ENCODE results near the gene PAQR7.

Gene PAQR7, protein sequence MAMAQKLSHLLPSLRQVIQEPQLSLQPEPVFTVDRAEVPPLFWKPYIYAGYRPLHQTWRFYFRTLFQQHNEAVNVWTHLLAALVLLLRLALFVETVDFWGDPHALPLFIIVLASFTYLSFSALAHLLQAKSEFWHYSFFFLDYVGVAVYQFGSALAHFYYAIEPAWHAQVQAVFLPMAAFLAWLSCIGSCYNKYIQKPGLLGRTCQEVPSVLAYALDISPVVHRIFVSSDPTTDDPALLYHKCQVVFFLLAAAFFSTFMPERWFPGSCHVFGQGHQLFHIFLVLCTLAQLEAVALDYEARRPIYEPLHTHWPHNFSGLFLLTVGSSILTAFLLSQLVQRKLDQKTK

DNA sequence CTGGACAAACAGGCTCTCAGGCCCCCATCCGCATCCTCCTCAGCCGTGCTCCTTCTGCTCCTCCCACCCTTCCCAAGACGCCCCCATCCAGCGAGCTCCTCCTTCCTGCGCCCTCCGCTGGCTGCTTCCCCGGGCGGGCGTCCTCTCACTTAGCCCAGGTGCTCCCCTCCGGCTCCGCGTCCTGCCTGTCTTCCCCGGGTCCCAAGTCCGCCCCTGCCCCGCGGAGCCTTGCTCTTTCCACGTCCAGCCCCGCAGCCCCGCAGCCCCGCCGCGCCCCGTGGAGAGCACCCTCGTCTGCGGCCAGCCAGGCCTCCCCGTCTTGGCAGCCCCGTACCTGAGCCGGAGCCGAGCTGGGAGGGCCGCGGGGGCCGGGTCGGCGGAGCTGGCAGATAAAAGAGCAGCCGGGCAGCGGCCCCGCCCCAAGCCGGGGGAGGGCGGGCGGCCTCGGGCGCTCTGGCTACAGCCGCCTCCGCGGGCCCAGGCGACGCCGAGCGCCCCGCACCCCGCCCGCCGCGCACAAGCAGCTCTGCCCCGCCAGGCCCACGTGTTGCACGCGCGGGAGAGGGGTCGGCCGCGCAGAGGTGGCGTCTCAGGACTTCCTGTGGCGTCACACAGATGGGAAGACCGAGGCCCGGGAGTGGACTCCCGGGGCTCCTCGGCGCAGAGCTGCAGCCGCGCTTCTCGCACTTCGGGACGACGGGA, at the start of gene PAQR7:
Gene PAQR7 (minus strand): TSS at position 555 of the 702 bp plus-strand sequence. CDS start 11,869 bp downstream, outside the sequence.
- DNase-seq (ENCODE audit: low read depth) = peak; percentile 42

DNA sequence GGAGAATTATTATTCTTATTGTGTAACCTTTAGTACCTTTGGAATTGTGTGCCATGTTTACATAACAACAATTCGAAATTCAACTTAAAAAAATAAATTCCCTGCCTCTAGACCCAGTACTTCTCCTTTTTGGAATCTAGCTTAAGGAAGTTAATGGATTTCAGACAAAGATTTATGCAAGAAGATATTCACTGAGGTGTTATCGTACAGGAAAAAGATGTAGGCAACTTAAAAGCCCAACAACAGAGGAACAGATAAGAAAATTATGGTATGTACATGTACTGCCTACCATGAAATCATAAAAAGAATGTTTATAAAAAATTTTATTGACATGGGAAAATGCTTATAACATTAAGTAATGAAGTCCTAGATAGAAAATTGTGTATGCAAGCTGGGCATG, 48.9 kb upstream of the PAQR7 start:
- DNase-seq (ENCODE audit: low read depth) = no peak

DNA sequence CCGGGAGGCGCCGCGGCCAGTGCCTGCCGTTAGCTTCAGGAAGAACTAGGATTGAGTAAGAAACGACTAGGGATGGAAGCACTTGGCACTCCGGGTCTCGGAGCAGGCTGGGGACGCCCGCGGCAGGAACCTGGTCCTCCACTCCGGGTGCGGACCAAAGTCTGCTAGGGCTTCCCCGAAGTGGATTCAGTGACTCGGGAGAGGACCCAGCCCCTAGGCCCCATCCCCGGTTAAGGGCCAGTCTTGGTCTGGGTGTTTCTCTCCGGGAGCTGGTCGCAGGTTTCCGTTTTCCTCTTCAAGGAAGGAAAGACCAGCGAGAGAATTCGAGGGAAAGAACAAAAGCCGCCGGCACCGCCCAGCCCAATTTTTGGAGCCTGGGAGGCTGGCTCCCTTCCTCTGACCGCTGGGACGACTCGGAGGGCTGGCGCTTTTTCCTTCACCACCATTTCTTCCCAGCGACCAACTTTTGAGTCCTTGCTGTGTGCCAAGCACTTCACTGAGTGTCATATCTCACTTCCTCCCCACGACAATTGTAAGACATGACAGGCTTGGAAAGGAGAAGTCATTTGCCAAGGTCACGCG, 47.6 kb upstream of the PAQR7 start:
- DNase-seq (ENCODE audit: low read depth) = peak; percentile 3

DNA sequence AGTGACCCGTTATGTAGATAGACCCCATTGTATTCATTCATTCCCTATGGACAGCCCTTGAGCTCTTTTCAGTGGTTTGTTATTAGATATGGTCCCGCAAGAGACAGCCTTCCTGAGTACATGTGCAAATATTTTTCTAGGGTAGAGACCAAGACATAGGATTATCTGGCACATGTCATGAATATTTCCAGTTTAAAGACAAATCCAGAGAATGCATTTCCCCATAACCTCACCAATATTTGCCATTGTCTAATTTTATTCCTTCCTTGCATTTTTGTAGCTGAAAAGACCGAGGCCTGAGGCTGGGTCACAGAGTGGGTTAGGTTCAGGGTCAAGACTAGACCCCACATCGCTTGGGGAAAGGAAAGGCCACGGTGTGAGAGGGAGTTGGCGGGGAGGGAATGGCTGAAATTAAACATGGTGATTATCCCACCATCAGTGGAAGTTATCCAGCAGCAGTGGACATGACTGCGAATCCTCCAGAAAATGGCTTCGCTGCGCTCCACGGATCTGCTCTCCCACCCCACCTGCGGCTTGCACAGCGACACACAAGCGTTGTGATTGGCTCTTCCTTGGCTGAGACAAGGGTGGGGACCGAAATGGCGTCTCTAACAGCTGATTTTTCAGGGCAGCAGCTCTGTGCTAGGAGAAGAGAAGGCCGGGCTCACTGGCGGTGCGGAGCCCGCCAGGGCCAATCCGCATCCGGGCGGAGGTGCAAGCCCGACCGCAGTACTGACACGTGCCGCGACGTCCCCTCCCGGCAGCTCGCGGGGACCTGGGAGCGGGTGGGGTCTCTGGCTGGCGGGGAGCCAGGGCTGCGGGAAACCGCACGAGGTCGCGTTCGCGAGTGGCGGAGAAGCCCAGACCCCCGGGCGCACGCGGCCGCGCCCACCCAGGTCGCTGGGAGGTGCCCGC, 46.8 kb upstream of the PAQR7 start:
- peak; percentile 3 for DNase-seq (ENCODE audit: low read depth)

DNA sequence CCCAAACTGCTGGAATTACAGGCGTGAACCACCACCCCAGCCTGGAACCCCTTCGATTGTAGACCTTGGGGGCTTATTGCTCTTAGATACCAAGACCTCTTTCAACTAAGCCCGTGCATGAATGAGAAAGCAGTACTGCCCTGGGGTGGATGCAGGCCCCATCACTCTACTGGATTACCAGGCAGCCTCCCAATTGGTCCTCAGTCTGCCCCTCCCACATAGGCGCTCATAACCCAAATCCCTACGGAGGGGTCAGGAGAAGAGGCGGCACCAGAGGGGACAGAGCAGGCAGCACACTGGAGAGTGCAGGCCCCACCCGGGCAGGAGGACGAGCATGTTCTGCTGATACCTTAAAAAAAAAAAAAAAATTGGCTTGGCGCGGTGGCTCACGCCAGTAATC, 43.1 kb upstream of the PAQR7 start:
- DNase-seq (ENCODE audit: low read depth) = no peak

DNA sequence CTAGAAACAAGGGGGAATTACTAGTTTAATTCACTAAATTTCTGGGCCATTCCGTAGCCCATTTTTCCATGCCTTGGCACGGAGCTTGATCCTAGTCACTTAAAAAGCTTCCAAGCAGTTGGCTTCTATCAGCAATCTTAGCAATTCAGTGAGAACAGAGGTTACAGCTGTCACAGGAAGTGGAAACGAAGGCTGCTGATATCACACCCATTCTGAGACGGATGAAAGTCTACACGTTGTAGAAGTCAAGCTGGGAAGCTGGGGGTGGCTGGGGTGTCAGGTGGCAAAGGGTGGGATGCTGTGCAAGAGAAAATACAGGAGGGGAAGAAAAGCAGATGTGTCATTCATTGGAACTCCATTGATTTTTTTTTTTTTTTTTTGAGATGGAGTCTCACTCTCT, 42.5 kb upstream of the PAQR7 start:
- no peak for DNase-seq (ENCODE audit: low read depth)

DNA sequence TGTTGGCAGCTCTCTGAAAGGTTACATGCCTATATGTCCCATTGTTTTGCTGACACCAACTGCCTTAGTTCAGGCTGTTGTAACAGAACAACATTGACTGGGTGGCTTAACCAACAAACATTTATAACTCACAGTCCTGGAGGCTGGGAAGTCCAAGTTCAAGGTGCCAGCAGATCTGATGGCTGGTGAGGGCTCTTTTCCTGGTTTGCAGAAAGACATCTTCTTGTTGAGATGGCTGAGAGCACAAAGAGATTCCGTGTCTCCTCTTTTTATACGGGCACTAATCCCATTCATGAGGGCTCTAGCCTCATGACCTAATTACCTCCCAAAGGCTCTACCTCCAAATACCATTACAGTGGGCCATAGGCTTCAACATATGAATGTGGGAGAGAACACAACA, 41.0 kb upstream of the PAQR7 start:
- DNase-seq (ENCODE audit: low read depth) = no peak

DNA sequence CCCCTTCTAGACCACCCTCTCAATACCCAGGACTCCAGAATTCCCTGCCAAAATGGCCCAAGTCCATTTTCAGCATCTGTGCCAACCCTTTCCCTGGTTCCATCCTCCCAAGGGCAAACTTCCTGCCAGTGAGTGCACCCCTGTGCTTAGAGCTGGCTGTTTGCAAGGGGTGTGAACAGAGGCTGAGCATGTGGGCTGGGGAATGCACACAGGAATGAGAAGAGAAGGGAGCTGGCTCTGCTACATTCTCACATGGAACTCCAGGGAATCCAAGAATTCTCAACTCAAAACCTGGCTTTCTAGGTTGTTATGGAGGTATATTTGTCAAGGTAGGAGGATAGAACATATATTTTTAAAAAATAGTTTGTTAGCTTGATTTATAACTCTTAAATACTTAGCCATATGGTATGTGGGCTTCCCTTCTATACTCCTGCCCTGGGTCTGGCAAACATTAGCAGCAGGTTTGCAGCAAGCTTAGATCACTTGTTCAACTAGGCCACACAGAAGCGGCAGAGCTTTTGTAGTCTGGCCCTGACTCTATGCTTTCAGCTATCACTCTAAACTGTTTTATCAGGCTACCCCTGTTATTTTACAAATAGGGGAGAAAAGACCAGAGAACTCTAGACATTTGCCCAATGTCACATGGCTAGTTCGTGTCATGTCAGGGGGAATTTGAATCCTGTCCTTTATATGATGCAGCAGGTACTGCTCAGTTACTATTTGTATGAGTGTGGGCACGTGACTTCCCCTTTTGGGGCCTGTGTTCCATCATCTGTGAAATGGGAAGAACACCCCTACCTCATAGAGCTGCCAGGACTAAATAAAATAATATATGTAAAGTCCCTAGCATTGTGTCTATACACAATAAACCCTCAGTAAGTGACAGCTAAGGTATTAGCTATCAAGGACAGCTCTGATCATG, 38.8 kb upstream of the PAQR7 start:
- DNase-seq (ENCODE audit: low read depth) = no peak

DNA sequence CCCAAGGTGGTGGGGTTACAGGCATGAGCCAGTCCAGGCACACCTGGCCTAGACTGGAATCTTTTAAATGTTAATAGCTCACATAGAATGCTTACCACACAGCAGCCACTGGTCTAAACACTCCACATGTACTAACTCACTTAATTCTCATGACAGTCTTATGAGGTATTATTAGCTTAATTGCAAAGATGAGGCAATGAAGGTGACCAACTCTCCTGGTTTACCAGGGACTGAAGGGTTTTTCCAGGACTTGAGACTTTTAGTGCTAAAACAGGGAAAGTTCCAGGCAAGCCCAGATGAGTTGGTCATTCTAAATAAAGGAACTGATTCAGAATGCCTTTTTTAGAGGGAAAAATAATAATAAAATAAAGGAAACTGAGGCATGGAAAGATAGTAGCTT, 37.7 kb upstream of the PAQR7 start:
- no peak for DNase-seq (ENCODE audit: low read depth)

DNA sequence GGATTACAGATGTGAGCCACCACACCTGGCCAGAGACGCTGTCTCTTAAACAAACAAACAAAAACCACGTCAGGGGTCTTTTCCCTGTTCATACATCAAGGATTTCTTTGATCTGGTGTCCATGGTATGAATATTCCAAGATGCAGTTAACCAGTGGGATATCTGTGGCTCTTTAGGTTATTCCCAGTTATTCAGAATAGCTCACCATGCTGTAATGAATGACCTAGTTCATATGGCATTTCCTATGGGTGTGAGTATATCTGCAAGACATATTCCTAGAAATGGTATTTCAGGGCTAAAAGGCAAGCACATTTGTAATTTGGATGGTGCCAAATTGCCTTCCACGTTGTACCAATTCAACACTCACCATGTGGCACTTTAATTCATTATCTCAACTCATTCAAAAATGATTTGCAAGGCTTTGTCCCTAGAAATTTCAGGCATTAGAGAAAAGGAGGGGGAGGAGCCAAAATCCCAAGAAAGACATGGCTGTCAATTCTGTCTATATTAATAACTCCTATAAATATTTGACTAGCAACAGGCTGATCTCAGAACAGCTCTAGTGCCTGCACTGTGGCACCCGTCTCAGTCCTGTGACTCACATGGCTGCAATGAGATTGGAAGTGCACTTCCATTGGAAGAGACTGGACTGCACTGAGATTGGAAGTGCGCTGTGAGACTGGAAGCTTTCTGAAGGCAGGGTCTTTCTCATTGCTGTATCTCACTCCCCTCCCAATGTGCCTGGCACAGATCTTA, 36.7 kb upstream of the PAQR7 start:
- DNase-seq (ENCODE audit: low read depth) = no peak

DNA sequence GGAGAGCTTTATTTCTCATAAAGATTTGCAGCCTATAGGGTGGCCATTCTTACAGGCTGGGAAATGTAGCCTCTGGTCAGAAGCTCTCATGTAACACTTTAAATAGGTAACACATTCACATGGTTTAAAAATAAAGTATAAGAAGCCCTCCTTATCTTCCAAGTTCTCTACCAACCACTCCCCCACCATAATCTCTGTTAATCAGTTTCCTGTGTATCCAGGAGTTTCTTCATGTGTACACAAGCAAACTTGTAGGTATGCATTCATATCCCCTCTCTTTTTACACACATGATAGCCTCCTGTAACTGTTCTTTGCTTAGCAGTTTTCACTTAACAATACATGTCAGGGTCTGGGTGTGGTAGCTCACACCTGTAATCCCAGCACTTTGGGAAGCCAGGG, 35.7 kb upstream of the PAQR7 start:
- no peak for DNase-seq (ENCODE audit: low read depth)

DNA sequence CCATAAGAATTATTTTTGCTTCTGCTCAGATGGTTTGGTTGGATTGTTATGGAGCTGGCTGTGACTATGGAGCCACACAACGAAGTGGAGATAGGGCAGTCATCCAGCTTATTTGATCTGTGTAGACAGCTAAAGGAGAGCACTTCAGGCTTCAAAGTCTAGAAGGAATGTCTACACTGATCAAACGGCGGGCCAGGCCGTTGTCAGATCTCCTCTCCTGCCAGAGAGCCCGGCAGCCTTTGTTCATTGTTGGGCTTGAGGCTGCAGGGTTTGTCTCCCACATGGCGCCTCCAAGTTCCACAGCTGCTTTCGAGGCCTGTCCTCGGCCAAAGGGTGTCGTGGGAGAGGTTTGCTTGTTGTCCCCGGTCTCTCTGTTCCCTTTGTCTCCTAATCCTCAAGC, 33.5 kb upstream of the PAQR7 start:
- DNase-seq (ENCODE audit: low read depth) = no peak

DNA sequence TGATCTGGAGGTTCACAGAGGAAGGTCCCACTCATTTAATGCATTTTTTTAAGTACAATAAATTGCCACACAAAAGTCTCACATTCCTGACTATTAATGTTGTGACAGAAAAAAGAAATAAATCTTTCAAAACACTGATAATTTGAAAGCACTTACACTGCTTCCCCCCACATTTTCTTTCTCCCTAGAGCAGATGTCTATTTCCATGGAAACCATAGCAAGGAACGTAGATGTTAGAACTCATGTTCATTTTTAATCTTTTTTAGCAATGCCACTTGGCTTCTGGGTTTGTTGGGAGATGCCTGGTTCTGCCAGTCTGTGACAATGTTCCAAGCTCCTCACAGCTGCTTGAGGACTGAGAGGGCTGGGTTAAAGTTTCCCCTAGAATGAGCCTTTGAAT, 32.7 kb upstream of the PAQR7 start:
- DNase-seq (ENCODE audit: low read depth) = no peak

DNA sequence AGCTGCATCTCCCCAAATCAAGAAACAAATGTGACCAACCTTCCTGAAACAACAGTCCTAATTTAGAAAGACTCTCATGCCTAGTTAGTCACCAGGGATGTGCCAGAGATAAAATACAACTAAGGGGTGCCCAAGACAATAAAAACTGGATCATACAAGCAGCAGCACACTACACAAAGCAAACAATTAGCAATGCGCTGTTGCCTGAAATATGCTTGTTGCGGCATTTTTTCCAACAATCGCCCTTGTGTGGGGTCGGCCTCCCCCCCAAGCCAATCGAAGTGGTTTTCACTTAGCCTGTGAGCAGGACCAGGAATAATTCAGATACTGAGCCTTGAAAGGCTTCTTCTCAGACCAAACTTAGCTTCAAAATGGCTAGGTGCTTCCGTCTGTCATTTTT, 32.1 kb upstream of the PAQR7 start:
- DNase-seq (ENCODE audit: low read depth) = no peak

DNA sequence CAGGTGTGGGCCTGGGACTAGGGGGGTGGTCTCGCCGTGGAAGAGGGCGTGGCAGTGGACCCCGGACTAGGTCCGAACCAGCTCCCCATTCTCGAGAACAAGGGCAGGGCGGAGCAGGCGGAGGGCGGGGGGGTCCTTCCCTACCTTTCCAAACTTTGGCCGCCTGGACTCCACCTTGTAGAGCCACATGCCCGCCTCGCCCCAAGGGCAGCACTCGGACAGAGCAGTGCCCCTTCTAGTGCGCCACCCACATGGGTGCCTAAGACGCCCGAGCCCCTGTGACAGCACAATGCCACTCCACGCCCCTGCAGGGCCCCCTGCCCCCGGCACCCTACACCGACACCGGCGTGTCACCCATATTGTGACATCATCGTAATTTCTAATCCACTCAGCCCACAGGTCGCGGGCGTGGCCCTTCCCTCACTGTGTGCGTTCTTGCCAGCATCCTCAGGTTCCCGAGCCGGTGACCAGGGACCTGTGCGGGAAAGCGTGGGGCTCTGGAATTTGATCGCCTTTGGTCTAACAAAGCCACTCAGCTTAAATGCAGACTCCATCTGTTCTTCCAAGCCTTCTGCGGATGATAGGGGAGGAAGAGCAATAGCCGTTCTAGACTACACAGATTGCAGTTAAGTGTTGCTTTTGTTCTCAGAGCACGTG, 31.3 kb upstream of the PAQR7 start:
- DNase-seq (ENCODE audit: low read depth) = peak; percentile 18

DNA sequence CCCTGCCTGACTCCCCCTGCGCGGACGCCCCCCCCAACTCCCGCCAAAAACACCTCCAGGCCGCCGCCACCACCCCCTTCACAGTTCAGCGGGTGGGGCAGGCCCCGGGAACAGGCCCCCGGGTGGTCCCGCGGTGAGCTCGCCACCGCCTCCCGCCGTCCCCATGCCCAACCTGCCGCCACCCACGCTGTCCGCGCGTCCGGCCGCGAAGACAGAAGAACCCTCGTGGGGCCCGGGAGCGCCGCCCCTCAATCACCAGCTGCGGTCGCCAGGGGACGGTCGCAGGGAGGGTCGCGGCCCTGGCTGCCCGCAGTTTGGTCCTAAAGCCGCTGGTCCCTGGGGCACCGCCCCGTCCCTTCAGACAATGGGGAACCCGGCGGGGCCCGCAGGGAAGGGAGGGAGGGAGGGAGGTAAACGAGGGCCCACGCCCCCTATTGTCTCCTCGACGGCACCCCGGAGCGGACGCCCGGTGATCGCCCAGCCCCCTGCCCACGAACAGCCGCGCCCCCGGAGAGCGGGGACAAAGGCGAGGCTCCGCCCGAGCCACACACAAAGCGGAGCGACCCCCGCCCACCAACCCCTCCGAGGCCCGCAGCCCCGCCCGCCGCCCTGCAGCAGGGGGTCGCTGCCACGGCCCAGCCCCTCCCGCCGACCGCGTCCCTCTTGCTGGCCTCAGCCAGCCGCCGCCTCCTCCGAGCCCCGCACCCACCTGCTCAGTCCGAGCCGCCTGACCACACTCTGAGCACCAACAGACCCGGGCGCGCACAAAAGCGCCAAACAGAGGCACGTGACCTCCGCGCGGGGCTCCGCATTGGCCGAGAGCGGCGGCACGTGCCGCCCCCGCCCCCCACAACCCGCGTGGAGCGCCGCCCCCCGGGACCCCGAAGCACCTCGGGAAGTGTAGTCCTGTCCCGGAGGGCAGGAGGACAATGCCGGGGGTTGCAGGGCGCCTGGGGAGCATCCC, 30.5 kb upstream of the PAQR7 start, which contains the start of gene STMN1:
Gene STMN1 (minus strand): TSS at position 740 of the 964 bp plus-strand sequence. CDS start 1,743 bp downstream, outside the sequence.
- peak; percentile 81 for DNase-seq (ENCODE audit: low read depth)

DNA sequence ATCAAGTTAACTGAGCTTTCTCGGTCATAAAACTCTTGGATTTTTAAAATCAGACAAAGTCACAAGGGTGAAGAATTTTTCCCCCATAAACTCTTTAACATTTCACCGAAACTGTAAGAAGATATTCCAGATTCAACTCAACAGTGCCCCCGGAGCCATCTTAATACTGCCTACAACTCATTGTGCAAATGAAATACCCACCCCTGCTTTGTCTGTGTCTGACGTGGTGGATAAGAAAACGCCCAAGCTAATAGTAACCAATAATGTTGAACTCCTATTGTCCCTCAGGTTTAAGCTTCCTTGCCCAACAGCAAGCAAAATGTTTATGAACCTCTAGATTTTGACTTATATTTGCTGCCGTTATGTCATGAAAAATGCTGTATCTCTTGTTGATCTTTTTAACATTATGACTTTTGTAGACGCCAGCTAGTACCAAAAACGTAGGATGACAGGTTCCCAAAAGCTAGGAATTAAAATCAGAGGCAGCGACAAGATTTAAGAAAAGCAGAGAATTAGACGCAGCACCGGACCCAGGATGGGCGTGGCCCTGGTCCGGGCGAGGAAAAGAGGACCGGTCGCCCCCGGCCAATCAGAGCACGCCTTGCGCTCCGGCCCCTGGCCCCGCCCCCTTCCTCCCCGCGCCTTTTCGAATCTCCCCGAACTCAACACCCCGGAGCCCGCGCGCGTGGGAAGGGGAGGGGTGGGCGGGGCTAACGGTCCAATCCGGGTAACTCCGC, 29.6 kb upstream of the PAQR7 start:
- DNase-seq (ENCODE audit: low read depth) = peak; percentile 86

DNA sequence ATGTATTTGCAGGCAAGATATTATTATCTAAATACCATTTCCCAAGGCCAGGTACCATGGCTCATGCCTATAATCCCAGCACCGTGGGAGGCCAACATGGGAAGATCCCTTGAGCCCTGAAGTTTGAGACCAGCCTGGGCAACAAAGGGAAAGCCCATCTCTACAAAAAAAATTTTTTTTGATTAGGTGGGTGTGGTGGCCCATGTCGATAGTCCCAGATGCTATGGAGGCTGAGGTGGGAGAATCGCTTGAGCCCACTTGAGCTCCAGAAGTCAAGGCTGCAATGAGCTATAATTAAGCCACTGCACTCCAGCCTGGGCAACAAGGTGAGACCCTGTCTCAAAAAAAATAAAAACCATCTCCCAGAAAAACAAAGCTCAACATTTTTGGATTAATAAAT, 28.5 kb upstream of the PAQR7 start:
- no peak for DNase-seq (ENCODE audit: low read depth)

Measured in activated T-helper 9 cell treated with anti-CD3 and anti-CD28 coated beads, Interleukin-2, amount 50 U/mL, for 16 hours (primary cell).